AG04449 (cell line): Measurements from ENCODE around the gene VASN.

Source experiments
- CTCF ChIA-PET: fragments of 350-600 bp; formaldehyde crosslinking; extraction: SDS; loops from one replicate; lab custom pipeline; 2021; ENCODE audit warnings: antibody characterized with exemption; lab: Yijun Ruan, JAX
- POLR2A ChIA-PET: fragments of 400-600, 350-600 bp; formaldehyde crosslinking; extraction: SDS; loops from one replicate; lab custom pipeline; 2020; ENCODE audit warnings: antibody characterized with exemption, inconsistent platforms; lab: Yijun Ruan, JAX
- DNase-seq: peaks from one replicate; pipeline ENCODE4 v3.0.0-alpha.2; 2010; ENCODE audit warnings: low read depth, low spot score
- H3K4me3 ChIP-seq: 2 replicates; pipeline ENCODE4 v1.5.1; 2011; ENCODE audit warnings: low read depth, mild to moderate bottlenecking, control low read depth, low read length
- CTCF ChIP-seq: IDR thresholded peaks from one replicate; pipeline ENCODE4 v1.5.1; 2011; ENCODE audit warnings: mild to moderate bottlenecking, moderate library complexity, low read length, control low read depth, inconsistent platforms; ENCODE audit not compliant: insufficient read depth; ENCODE audit errors: missing control alignments

Gene VASN

GRCh38 chr16:4324492-4325252, 47.0 kb upstream of the VASN start:
- no peak overlapping the region; the same call in 1 of the 2 replicates for H3K4me3 ChIP-seq
- POLR2A ChIA-PET: interaction anchor here (0.8 kb wide), 1 partner anchor 119 kb away, joined by 3 read pairs; no protein-coding TSS in a partner anchor
- CTCF ChIA-PET: interaction anchor here (1.2 to 3.4 kb wide), 7 partner anchors 15 to 78 kb away, joined by 3 to 18 read pairs (median 9); no protein-coding TSS in a partner anchor
- no peak for TF ChIP-seq CTCF
- DNase-seq: no peak

- no peak for TF ChIP-seq CTCF
- H3K4me3 ChIP-seq: no peak overlapping the region
- CTCF ChIA-PET: interaction anchor here (1.2 to 7.1 kb wide), 6 partner anchors 16 to 126 kb away, joined by 3 to 39 read pairs (median 12); no protein-coding TSS in a partner anchor
- POLR2A ChIA-PET: interaction anchor here (0.8 kb wide), 1 partner anchor 119 kb away, joined by 3 read pairs; no protein-coding TSS in a partner anchor
- no peak for DNase-seq
These were observed 46.3 kb upstream of the VASN start for GRCh38 chr16:4325253-4325758.

GRCh38 chr16:4327386-4328045, 44.1 kb upstream of the VASN start:
- ChIA-PET CTCF (interaction anchor here (0.6 to 10.5 kb wide), 21 partner anchors 8 to 452 kb away, joined by 3 to 104 read pairs (median 10); partner anchors contain the start of genes PAM16 and TFAP4), POLR2A (no interaction called here)
- DNase-seq: no peak
- TF ChIP-seq CTCF: no peak
- H3K4me3 ChIP-seq: peak overlapping the region; percentile 46

- H3K4me3 ChIP-seq: peak overlapping the region; percentile 46
- no peak for DNase-seq
- POLR2A ChIA-PET: no interaction called here
- CTCF ChIA-PET: interaction anchor here (0.8 to 10.5 kb wide), 24 partner anchors 9 to 453 kb away, joined by 3 to 104 read pairs (median 6); partner anchors contain the start of genes PAM16 and TFAP4
- TF ChIP-seq CTCF: peak; percentile 79
These were observed 43.4 kb upstream of the VASN start for GRCh38 chr16:4328046-4328781.

- no peak overlapping the region for H3K4me3 ChIP-seq
- ChIA-PET CTCF (interaction anchor here (0.8 to 10.5 kb wide), 27 partner anchors 7 to 129 kb away, joined by 3 to 104 read pairs (median 6); partner anchors contain the start of genes PAM16 and TFAP4), POLR2A (no interaction called here)
- no peak for DNase-seq
- TF ChIP-seq CTCF: no peak
These were observed 42.6 kb upstream of the VASN start for GRCh38 chr16:4328782-4329775.
